Measurements from ENCODE around the gene SETD1A.
"Not testable (repeated sequence)": the region's sequence is repeated elsewhere in the genome, so short reads cannot be mapped to it uniquely, and the experiment has no call there.

The SETD1A gene

DNA sequence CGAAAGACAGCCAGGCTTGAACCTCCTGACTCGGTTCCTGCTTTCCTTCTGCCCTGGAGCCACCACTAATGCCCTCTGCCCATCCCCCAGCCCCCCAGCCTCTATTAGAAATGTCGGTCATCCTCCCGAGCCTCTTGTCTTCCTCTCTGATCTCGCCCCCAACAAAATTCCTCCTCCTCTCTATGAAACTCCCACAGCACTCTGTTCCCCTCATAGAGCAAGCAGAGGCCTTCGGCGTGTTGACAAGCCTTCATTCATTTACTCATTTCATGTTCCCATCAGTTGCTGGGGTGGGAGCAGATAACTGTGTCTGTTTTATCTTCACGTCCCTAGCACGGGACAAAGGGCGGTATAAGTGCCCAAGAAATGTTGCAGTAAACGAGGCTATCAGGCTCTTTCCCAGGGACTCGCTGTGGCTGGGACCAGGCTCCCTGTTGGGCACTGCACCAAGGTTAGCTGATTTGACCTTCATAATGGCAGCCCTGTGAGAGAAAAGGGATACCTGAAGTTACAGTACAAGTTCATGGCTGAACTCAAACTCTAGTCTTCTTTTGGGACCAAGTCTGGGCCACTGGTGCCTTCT lies 26.4 kb upstream of the SETD1A start:
- H3K9ac ChIP-seq (ENCODE audit: insufficient read length, low read depth) = no peak overlapping the region
- TF ChIP-seq ZNF274 (IDR thresholded peaks at IDR 0.05; ENCODE audit: low read depth, low read length) (no peak), YY1 (IDR thresholded peaks at IDR 0.05; ENCODE audit: insufficient read depth, insufficient read length) (no peak), SUZ12 (IDR thresholded peaks at IDR 0.05; ENCODE audit: extremely low read depth, insufficient read depth, insufficient read length) (no peak)
- H3K36me3 ChIP-seq (ENCODE audit: insufficient read depth, insufficient read length, low read length) = peaks cover 85% of the 10 kb centered on the region
- H3K27me3 ChIP-seq (ENCODE audit: insufficient read depth, insufficient read length) = no peaks in the 10 kb centered on the region
- peaks cover 13% of the 10 kb centered on the region for H3K4me1 ChIP-seq (ENCODE audit: insufficient read depth, insufficient read length)
- no peak for DNase-seq (ENCODE audit: low read depth, low spot score)
- H3K4me3 ChIP-seq (ENCODE audit: insufficient read length, low read depth) = no peak overlapping the region
- no peaks in the 10 kb centered on the region for H3K9me3 ChIP-seq (ENCODE audit: insufficient read depth, low read length)

DNA sequence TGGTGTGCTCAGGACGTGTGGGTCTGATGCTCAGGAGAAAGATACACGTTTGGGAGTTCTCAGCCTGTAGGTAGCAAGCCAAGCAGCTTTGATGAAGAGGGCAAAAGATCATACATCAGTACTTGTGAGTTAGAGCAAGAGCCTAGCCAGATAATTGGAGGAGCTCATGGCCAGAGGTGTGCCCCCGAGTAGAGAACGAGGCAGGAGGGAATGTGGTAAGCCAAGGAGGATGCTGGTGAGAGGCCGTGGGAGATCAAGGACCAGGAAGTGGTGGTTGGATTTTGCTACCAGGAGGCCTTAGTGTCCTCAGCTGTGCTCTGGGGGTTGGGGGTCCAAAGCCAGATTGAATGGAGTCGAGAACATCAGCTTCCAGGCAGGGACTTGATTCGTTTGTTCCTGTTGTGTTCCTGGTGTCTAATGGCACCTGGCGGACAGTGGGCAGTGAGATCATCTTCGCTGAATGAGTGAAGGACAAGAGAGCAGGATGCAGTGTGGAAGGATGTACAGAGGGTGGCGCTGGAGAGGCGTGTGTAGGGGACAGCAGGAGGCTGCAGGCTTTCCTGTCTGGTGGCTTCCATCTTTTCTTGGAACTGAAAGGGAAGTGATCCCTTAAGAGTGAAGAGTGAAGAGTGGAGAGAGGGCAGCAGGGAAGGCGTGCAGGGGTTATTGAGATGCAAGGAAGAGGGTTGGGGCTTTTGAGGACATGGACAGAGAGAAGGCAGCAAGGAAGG lies 22.6 kb upstream of the SETD1A start:
- no peak for DNase-seq (ENCODE audit: low read depth, low spot score)
- no peak for TF ChIP-seq ZNF274 (IDR thresholded peaks at IDR 0.05; ENCODE audit: low read depth, low read length)
- TF ChIP-seq SUZ12 (IDR thresholded peaks at IDR 0.05; ENCODE audit: extremely low read depth, insufficient read depth, insufficient read length) = no peak
- TF ChIP-seq YY1 (IDR thresholded peaks at IDR 0.05; ENCODE audit: insufficient read depth, insufficient read length) = no peak
- peak overlapping the region; percentile 5 for H3K9ac ChIP-seq (ENCODE audit: insufficient read length, low read depth)
- no peaks in the 10 kb centered on the region for H3K27me3 ChIP-seq (ENCODE audit: insufficient read depth, insufficient read length)
- H3K9me3 ChIP-seq (ENCODE audit: insufficient read depth, low read length) = no peaks in the 10 kb centered on the region
- no peak overlapping the region for H3K4me3 ChIP-seq (ENCODE audit: insufficient read length, low read depth)
- H3K4me1 ChIP-seq (ENCODE audit: insufficient read depth, insufficient read length) = peaks cover 10% of the 10 kb centered on the region
- peaks cover 74% of the 10 kb centered on the region for H3K36me3 ChIP-seq (ENCODE audit: insufficient read depth, insufficient read length, low read length)

DNA sequence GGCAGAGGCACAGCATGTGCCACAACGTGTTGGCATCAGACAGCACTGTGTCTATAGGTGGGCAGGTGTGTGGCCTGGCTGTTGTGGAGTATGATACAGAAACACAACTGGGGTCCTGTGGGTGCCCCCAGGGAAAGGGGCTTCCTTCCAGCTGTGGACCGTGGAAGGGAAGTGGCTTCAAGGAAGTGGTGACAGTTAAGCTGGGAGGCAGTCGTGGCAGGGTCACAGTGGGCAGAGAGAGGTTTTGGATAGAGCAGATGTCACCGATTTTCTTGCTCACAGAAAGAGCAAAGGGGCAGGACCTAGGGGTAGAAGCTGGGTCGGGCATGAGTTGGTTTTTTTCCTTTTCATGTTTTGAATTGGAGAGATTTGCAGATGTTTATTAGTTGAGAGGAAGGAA lies 19.9 kb upstream of the SETD1A start:
- H3K4me1 ChIP-seq (ENCODE audit: insufficient read depth, insufficient read length) = peaks cover 22% of the 10 kb centered on the region
- TF ChIP-seq ZNF274 (IDR thresholded peaks at IDR 0.05; ENCODE audit: low read depth, low read length) (no peak), SUZ12 (IDR thresholded peaks at IDR 0.05; ENCODE audit: extremely low read depth, insufficient read depth, insufficient read length) (no peak), YY1 (IDR thresholded peaks at IDR 0.05; ENCODE audit: insufficient read depth, insufficient read length) (no peak)
- H3K27me3 ChIP-seq (ENCODE audit: insufficient read depth, insufficient read length) = no peaks in the 10 kb centered on the region
- H3K36me3 ChIP-seq (ENCODE audit: insufficient read depth, insufficient read length, low read length) = peaks cover 70% of the 10 kb centered on the region
- no peak for DNase-seq (ENCODE audit: low read depth, low spot score)
- no peaks in the 10 kb centered on the region for H3K9me3 ChIP-seq (ENCODE audit: insufficient read depth, low read length)
- H3K4me3 ChIP-seq (ENCODE audit: insufficient read length, low read depth) = no peak overlapping the region
- no peak overlapping the region for H3K9ac ChIP-seq (ENCODE audit: insufficient read length, low read depth)

GRCh38 chr16:30939571-30939970 lies 18.0 kb upstream of the SETD1A start:
- peaks cover 70% of the 10 kb centered on the region for H3K36me3 ChIP-seq (ENCODE audit: insufficient read depth, insufficient read length, low read length)
- not testable (repeated sequence) for DNase-seq (ENCODE audit: low read depth, low spot score); H3K9ac ChIP-seq (ENCODE audit: insufficient read length, low read depth)

GRCh38 chr16:30941600-30942425 lies 15.7 kb upstream of the SETD1A start:
- H3K36me3 ChIP-seq (ENCODE audit: insufficient read depth, insufficient read length, low read length) = peaks cover 65% of the 10 kb centered on the region
- DNase-seq (ENCODE audit: low read depth, low spot score) = no peak
- H3K4me1 ChIP-seq (ENCODE audit: insufficient read depth, insufficient read length) = peaks cover 22% of the 10 kb centered on the region

More at GRCh38 chr16:30939571-30939970, 18.0 kb upstream of the SETD1A start:
- H3K27me3 ChIP-seq (ENCODE audit: insufficient read depth, insufficient read length); H3K9me3 ChIP-seq (ENCODE audit: insufficient read depth, low read length); H3K4me3 ChIP-seq (ENCODE audit: insufficient read length, low read depth): not testable (repeated sequence)
- H3K4me1 ChIP-seq (ENCODE audit: insufficient read depth, insufficient read length) = peaks cover 24% of the 10 kb centered on the region

DNA sequence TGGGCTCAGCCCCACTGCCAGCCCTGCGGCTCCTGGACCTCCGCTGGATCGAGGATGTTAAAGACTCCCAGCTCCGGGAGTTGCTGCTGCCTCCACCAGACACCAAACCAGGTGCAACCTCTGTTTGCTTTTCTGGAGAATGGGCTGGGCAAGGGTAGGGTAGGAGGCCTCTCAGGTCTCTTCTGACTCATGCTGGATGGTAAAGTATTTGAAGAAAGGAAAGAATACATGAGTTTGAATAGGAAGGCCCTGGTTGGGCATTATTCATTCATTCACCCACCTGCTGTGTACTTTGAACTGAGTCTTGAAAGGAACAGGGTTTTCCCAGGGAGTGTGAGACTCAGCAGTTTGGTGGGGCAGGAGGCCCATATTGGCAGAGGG lies 15.1 kb upstream of the SETD1A start:
- Histone ChIP-seq H3K4me3 (ENCODE audit: insufficient read length, low read depth) (no peak overlapping the region), H3K36me3 (ENCODE audit: insufficient read depth, insufficient read length, low read length) (peaks cover 64% of the 10 kb centered on the region), H3K9ac (ENCODE audit: insufficient read length, low read depth) (peak overlapping the region; percentile 27), H3K4me1 (ENCODE audit: insufficient read depth, insufficient read length) (peaks cover 21% of the 10 kb centered on the region), H3K27me3 (ENCODE audit: insufficient read depth, insufficient read length) (no peaks in the 10 kb centered on the region), H3K9me3 (ENCODE audit: insufficient read depth, low read length) (no peaks in the 10 kb centered on the region)
- no peak for DNase-seq (ENCODE audit: low read depth, low spot score)
- no peak for TF ChIP-seq ZNF274 (IDR thresholded peaks at IDR 0.05; ENCODE audit: low read depth, low read length)

More at GRCh38 chr16:30941600-30942425, 15.7 kb upstream of the SETD1A start:
- Histone ChIP-seq H3K27me3 (ENCODE audit: insufficient read depth, insufficient read length) (no peaks in the 10 kb centered on the region), H3K9ac (ENCODE audit: insufficient read length, low read depth) (peak overlapping the region; percentile 27), H3K9me3 (ENCODE audit: insufficient read depth, low read length) (no peaks in the 10 kb centered on the region), H3K4me3 (ENCODE audit: insufficient read length, low read depth) (no peak overlapping the region)
- no peak for TF ChIP-seq YY1 (IDR thresholded peaks at IDR 0.05; ENCODE audit: insufficient read depth, insufficient read length)
- no peak for TF ChIP-seq ZNF274 (IDR thresholded peaks at IDR 0.05; ENCODE audit: low read depth, low read length)
- no peak for TF ChIP-seq SUZ12 (IDR thresholded peaks at IDR 0.05; ENCODE audit: extremely low read depth, insufficient read depth, insufficient read length)

DNA sequence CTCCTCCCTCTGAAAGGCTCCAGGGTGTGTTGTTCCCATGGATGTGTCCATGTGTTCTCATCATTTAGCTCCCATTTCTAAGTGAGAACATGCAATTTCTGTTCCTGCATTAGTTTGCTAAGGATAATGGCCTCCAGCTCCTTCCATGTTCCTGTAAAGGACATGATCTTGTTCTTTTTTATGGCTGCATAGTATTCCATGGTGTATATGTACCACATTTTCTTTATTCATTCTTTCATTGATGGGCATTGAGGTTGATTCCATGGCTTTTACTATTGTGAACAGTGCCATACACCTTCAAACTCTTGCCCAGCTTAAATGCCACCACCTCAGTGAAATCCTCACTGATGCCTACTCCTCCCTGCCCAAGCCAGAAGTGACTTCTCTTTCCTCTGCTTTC lies 13.2 kb upstream of the SETD1A start:
- no peak for TF ChIP-seq ZNF274 (IDR thresholded peaks at IDR 0.05; ENCODE audit: low read depth, low read length)
- no peak for TF ChIP-seq YY1 (IDR thresholded peaks at IDR 0.05; ENCODE audit: insufficient read depth, insufficient read length)
- H3K36me3 ChIP-seq (ENCODE audit: insufficient read depth, insufficient read length, low read length) = peaks cover 55% of the 10 kb centered on the region

More for the DNA sequence above, 13.2 kb upstream of the SETD1A start:
- Histone ChIP-seq H3K9me3 (ENCODE audit: insufficient read depth, low read length) (no peaks in the 10 kb centered on the region), H3K9ac (ENCODE audit: insufficient read length, low read depth) (no peak overlapping the region), H3K27me3 (ENCODE audit: insufficient read depth, insufficient read length) (no peaks in the 10 kb centered on the region), H3K4me1 (ENCODE audit: insufficient read depth, insufficient read length) (peaks cover 22% of the 10 kb centered on the region), H3K4me3 (ENCODE audit: insufficient read length, low read depth) (no peak overlapping the region)
- DNase-seq (ENCODE audit: low read depth, low spot score) = no peak
